ENCODE measurements around the gene TTC28.
"Not testable (repeated sequence)": the region's sequence is repeated elsewhere in the genome, so short reads cannot be mapped to it uniquely, and the experiment has no call there.

Gene TTC28

DNA sequence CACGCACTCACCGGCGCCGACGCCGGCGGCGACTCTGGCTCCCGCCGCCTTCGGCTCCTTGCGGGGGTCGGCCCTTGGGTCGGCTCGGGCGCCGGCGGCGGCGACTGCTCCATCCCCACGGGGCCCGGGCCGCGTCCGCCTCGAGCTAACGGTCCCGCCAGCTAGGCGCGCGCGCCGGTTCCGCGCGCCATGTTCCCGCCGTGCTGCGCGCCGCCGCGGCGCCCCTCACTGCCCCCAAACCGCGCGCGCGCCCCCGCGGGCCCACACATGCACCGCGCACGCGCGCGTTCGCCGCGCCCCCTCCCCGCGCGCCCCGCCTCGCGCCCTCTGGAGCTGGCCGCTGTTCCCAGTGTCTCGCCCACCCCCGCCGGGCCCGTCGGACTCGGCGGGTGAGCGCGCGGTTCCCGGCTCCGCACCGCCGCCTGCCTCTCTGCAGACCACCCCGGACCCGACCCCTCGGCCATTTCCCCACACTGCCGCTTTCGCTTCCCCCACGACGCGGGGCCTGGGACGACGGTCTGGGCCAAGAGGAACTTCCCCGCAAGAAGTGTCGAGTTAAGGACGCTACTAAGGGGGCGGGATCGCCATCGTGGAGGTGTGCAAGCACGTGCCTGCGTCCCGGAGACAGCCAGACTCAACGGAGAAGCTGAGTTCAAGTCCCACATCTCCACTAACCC, at the start of gene TTC28:
TSS of gene TTC28 (minus strand) at position 230 of the 677 bp plus-strand sequence. CDS start at position 113, 117 bp downstream.
- H3K36me3 ChIP-seq; H3K4me1 ChIP-seq (ENCODE audit: control insufficient read depth in 1 of 2, insufficient read depth in 1 of 2, low read depth in 1 of 2, low read length in 1 of 2); H3K27ac ChIP-seq; H3K9me3 ChIP-seq: not testable (repeated sequence)
- peak within 1 kb of the TSS; percentile 29 to 49 for H3K4me3 ChIP-seq (ENCODE audit: low read depth in 1 of 2, low read length in 1 of 2)
- peaks cover 91% of the 10 kb centered on the region for H3K27me3 ChIP-seq

DNA sequence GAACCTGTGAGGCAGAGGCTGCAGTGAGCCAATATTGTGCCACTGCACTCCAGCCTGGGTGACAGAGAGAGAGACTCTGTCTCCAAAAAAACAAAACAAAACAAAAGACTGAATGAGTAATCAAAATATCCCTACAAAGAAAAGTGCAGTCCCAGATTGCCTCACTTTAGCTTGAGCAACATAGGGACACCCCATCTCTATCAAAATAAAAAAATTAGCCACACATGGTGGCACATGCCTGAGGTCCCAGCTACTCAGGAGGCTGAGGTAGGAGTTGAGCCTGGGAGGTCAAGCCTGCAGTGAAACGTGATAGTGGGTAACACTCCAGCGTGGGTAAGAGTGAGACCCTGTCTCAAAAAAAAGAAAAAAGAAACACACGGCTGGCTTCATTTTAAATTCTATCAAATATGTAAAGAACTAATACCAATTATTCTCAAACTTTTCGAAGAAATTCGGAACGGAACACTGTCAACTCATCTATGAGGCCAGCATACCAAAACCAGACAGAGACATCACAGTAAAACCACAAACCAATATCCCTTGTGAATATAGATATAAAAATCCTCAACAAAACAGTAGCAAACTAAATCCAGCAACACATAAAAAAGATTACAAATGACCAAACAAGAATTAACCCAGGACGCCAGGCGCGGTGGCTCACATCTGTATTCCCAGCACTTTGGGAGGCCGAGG, 49.1 kb upstream of the TTC28 start:
- no peak overlapping the region for H3K27ac ChIP-seq
- H3K27me3 ChIP-seq, result no peaks in the 10 kb centered on the region
- TF ChIP-seq, protein P1, sequence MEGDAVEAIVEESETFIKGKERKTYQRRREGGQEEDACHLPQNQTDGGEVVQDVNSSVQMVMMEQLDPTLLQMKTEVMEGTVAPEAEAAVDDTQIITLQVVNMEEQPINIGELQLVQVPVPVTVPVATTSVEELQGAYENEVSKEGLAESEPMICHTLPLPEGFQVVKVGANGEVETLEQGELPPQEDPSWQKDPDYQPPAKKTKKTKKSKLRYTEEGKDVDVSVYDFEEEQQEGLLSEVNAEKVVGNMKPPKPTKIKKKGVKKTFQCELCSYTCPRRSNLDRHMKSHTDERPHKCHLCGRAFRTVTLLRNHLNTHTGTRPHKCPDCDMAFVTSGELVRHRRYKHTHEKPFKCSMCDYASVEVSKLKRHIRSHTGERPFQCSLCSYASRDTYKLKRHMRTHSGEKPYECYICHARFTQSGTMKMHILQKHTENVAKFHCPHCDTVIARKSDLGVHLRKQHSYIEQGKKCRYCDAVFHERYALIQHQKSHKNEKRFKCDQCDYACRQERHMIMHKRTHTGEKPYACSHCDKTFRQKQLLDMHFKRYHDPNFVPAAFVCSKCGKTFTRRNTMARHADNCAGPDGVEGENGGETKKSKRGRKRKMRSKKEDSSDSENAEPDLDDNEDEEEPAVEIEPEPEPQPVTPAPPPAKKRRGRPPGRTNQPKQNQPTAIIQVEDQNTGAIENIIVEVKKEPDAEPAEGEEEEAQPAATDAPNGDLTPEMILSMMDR (IDR thresholded peaks at IDR 0.05), result no peak
- H3K4me1 ChIP-seq (ENCODE audit: control insufficient read depth in 1 of 2, insufficient read depth in 1 of 2, low read depth in 1 of 2, low read length in 1 of 2), result no peaks in the 10 kb centered on the region
- peaks cover 37% of the 10 kb centered on the region for H3K36me3 ChIP-seq
- H3K4me3 ChIP-seq (ENCODE audit: low read depth in 1 of 2, low read length in 1 of 2), result no peak overlapping the region
- no peaks in the 10 kb centered on the region for H3K9me3 ChIP-seq

GRCh38 chr22:28728002-28728401, 48.4 kb upstream of the TTC28 start:
- H3K27me3 ChIP-seq, result no peaks in the 10 kb centered on the region
- H3K36me3 ChIP-seq, result peaks cover 30% of the 10 kb centered on the region
- H3K9me3 ChIP-seq, result no peaks in the 10 kb centered on the region
- H3K4me3 ChIP-seq (ENCODE audit: low read depth in 1 of 2, low read length in 1 of 2), result no peak overlapping the region
- no peak overlapping the region for H3K27ac ChIP-seq
- TF ChIP-seq, protein P1 (IDR thresholded peaks at IDR 0.05), result no peak
- H3K4me1 ChIP-seq (ENCODE audit: control insufficient read depth in 1 of 2, insufficient read depth in 1 of 2, low read depth in 1 of 2, low read length in 1 of 2), result no peaks in the 10 kb centered on the region

GRCh38 chr22:28718044-28718443, 38.4 kb upstream of the TTC28 start:
- H3K9me3 ChIP-seq, result no peaks in the 10 kb centered on the region
- TF ChIP-seq, protein P1 (IDR thresholded peaks at IDR 0.05), result no peak
- H3K27ac ChIP-seq, result no peak overlapping the region
- no peaks in the 10 kb centered on the region for H3K4me1 ChIP-seq (ENCODE audit: control insufficient read depth in 1 of 2, insufficient read depth in 1 of 2, low read depth in 1 of 2, low read length in 1 of 2)
- peaks cover 8% of the 10 kb centered on the region for H3K36me3 ChIP-seq
- no peaks in the 10 kb centered on the region for H3K27me3 ChIP-seq
- no peak overlapping the region for H3K4me3 ChIP-seq (ENCODE audit: low read depth in 1 of 2, low read length in 1 of 2)

GRCh38 chr22:28716686-28717085, 37.0 kb upstream of the TTC28 start:
- Histone ChIP-seq H3K36me3 (peaks cover 8% of the 10 kb centered on the region), H3K9me3 (no peaks in the 10 kb centered on the region), H3K4me3 (ENCODE audit: low read depth in 1 of 2, low read length in 1 of 2) (no peak overlapping the region), H3K27me3 (no peaks in the 10 kb centered on the region), H3K27ac (no peak overlapping the region), H3K4me1 (ENCODE audit: control insufficient read depth in 1 of 2, insufficient read depth in 1 of 2, low read depth in 1 of 2, low read length in 1 of 2) (no peaks in the 10 kb centered on the region)
- TF ChIP-seq, protein P1 (IDR thresholded peaks at IDR 0.05), result no peak

DNA sequence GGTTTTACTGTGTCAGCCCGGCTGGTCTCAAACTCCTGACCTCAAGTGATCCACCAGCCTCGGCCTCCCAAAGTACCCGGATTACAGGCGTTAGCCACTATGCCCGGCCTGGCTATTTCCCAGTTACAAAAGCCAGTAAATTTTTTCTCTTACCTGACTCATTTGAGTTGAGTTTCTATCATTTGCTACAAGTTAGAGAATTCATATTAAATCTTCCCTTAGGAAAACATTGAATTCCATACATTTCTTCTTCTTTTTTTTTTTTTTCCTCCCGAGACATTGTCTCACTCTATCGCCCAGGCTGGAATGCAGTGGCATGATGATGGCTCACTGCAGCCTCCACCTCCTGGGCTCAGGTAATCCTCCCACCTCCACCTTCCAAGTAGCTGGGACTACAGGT, 36.0 kb upstream of the TTC28 start:
- H3K36me3 ChIP-seq, result peaks cover 4% of the 10 kb centered on the region
- no peaks in the 10 kb centered on the region for H3K4me1 ChIP-seq (ENCODE audit: control insufficient read depth in 1 of 2, insufficient read depth in 1 of 2, low read depth in 1 of 2, low read length in 1 of 2)
- no peaks in the 10 kb centered on the region for H3K9me3 ChIP-seq
- H3K27ac ChIP-seq, result no peak overlapping the region
- TF ChIP-seq, protein P1 (IDR thresholded peaks at IDR 0.05), result no peak
- no peaks in the 10 kb centered on the region for H3K27me3 ChIP-seq
- H3K4me3 ChIP-seq (ENCODE audit: low read depth in 1 of 2, low read length in 1 of 2), result no peak overlapping the region

Data from neutrophil (primary cell).